HG02884 (cell line): ENCODE results near the gene CPXM1.
"Not testable (repeated sequence)": the region's sequence is repeated elsewhere in the genome, so short reads cannot be mapped to it uniquely, and the experiment has no call there.

ENCODE experiments used
- ATAC-seq: cut with Tn5 transposase; IDR thresholded peaks from one replicate; pipeline ENCODE4 v1.9.1; 2021; ENCODE audit warnings: mild to moderate bottlenecking, moderate library complexity; ENCODE audit not compliant: unreplicated experiment

CPXM1 gene

DNA sequence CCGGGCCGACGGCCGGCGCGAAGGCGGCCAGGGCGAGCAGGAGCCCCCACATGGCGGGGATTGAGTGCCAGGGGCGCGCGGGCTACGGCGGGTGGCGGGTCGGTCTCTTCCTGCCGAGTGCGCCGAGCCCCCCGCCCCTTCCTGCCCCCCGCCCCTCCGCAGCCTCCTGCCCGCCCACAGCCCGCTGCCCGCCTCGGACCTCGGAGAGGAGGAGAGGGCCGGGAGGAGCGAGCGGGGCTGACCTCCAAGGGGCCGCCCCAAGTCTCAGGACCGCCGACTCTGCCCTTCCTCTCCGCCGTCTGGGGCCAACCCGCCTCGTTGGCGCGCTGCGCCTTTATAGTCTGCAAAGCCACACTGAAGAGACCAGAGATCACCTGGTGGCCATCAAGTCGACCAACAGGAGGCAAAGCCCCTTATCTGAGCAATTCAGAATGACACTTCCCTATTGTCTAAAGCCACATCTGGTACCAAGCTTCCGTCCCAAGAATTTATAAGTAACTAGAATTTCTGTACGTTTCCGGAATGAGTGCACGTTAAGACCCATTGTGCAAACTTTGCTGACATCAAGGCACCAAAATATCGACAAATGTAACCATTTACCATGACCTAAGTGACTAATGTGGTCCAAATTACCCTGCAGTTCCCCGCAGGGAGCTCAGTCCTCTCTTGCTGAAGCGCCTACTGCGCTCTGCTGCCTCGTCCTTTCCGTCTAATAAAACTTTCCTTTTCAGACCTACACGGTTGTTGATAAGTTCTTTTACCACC is at the start of gene CPXM1:
CPXM1 (minus strand) TSS at position 107 of the 765 bp plus-strand sequence; CDS start at position 52, 55 bp downstream.
- no peak for ATAC-seq

DNA sequence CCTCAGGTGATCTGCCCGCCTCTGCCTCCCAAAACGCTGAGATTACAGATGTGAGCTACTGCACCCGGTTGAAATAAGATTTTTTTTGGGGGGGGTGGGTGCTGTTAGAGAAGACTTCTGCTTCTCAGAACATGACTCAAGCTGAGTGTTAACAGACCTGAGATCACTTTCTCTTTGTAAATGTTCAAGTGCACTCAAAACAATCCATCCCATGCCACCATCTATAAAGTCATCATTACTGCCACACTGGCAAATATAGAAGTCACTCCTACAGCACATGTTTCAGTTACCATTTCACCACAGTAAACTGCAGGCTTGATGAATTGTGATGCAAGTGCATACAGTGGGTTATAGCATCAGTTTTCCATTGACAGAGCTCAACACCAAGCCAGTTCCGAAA is 49.1 kb upstream of the CPXM1 start:
- ATAC-seq = no peak

DNA sequence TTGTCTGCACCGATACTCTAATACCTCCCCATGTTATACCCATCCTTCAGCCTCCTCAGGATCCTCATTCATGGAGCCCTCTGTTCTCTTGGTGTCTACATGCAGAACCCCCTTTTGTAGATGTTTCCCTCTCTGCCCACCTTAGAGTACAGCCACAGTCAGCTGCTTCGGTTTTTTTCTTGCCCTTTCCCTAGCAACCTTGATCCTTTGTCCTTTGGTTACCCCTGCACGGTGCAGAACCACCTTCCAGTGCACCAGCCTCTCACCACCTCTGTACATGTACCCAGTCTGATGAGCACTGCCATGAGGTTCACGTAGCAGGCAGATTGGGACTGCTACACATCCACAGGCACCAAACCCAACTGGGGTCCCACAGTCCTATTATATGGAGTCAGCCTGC is 47.4 kb upstream of the CPXM1 start:
- no peak for ATAC-seq

DNA sequence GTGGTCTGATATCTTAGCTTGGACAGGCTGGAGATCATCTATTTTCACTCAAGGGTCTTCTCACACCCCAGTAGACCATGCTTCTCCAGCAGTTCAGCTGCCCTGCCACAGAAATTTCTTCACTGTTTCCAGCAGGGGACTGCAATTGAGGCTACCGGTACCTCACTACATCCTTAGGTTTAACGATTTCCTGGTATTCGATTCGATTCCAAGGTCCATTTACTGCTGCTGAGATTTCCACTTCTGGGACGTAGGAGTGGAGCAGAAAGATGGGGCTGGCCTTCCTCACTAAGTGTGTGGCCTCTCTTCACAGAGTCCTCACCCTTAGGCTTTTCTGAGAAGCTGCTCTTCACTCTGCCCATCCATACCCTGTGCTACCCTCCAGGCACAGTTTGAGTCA is 46.3 kb upstream of the CPXM1 start:
- ATAC-seq = no peak

DNA sequence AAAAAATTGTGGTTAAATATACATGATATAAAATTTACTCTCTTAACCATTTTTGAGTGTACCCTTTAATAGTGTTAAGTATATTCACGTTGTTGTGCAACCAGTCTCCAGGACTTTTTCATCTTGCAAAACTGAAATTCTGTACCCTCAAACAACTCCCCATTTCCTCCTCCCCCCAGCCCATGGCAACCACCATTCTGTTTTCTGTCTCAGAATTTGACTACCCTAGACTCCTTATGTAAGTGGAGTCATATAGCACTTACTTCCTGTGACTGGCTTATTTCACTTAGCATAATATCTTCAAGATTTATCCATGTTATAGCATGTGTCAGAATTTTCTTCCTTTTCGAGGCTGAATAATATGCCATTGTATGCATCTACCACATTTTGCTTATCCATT is 45.2 kb upstream of the CPXM1 start:
- ATAC-seq = no peak

DNA sequence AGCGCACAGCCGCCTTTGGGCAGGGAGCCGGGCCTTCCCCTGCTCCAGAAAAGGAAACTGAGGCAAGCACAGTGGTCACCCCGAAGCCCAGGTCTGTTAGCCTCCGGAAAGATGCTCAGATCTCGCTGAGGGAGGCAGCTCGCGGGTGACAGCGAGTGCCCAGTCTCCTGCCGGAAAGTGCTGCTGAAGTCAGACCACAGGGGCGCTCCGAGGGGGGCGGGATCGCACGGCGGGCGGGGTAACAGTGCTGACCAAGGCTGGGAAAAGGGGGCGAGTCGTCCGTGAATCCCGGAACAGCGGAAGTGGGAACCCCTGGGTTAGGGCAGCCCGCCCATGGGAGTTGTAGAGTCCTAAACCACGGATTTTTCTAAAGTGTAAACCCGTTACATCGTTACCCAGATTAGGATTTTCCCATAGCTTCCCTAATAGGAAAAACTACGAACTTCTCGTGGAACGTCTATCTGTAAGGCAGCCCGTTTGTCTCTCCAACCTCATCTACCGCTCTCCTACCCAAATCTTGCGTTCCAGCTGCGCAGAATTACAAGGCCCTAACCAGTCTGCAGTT is 40.6 kb upstream of the CPXM1 start:
- ATAC-seq = peak; percentile 27

DNA sequence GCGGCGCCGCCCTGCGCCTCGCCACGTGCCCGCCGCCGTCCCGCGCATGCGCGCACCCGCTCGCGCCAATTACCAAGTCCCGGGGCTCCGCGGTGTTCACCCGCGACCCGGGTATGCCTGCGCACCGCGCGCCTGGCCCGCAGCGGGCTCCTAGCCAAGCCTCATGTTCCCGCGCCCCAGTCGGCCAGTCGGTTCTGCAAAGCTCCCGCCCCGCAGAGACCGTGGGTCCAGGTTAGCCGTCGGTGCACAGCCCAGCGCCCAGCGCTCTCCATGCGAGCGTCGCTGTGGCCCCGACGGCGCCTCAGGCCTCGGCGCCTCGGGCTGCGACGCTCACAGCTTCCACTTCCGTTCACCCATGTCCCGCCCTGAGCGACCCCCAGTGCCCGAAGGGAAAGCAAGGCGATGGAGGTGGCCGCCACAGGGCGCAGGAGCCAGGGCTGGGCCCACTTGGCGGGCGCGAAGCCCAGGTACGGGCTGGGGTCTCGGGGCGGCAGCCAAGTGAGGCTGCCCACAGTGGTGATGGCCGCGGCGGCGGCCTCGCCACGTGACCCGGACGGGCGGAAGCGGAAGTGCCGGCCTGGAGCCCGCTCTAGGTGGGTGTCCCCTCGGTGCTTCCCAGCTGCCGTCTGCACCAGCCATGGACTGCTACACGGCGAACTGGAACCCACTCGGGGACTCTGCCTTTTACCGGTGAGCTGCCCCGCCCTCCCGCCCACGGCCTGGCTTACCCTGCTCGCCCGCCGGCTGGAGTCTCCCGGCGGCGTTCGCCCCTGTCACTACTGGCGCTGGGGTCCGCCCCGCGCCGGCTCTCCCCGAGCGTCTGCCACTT is 39.9 kb upstream of the CPXM1 start, which contains the start of the genes PCED1A and VPS16:
PCED1A (minus strand) TSS at position 518 of the 829 bp plus-strand sequence. CDS start 743 bp downstream, outside the sequence.
VPS16 (plus strand) TSS at position 608 of the 829 bp plus-strand sequence; CDS start at position 638, 30 bp downstream.
- peak; percentile 92 for ATAC-seq

DNA sequence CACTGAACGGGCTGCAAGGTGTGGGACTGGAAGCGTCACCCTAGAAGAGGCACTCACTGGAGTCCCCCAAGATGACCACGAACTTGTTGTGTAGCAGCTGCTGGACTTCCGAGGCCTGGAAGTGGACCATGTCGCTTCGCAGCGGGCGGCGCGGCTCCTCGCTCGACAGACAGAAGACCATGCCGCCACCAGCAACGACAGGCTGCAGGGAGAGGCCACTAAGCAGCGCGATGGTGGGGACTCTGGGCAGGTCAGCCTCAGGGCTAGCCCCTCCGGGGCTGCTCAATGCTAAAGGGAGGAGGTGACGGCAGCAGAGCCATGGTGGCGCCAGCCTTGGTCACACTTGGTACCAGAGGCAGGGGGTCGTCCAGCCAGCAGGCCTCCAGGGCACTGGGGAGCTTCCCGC is 39.3 kb upstream of the CPXM1 start:
- ATAC-seq = no peak

DNA sequence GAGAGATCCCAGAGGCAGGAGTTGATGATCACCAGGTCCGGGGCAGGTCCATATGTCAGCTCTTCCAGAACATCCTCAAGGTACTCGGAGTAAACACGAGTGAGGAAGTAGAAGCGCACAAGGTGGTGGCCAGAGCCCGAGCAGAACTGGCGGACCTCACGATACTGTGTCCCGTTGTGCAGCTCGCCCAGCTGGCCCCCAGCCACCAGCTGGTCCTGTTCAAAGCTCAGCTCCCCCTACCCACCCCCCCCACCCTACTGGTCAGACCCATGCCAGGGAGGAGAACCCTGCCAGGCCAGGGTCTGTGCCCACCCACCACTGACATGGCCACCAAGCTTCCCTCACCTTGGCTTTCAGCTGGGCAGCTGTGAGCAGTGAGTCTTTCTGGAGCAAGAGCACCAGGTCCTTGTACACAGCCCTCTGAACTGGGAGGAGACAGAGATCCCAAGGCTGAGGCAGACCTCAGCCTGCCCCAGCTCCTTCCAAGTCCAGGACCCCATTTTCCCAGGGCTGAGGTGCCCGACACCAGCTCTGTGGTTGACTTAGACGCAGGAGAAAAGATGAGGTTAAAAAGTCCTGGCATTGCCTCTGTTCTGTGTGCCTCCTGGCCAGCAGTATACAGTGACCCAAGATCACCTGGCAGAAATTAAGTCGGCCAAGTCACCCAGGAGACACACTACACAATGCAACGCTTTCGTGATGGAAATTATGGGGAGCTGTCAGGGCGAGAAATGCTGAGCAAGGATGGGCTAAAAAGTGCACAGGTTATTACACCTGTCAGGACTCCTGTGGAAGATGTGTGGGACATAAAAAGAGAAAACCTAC is 38.6 kb upstream of the CPXM1 start:
- no peak for ATAC-seq

DNA sequence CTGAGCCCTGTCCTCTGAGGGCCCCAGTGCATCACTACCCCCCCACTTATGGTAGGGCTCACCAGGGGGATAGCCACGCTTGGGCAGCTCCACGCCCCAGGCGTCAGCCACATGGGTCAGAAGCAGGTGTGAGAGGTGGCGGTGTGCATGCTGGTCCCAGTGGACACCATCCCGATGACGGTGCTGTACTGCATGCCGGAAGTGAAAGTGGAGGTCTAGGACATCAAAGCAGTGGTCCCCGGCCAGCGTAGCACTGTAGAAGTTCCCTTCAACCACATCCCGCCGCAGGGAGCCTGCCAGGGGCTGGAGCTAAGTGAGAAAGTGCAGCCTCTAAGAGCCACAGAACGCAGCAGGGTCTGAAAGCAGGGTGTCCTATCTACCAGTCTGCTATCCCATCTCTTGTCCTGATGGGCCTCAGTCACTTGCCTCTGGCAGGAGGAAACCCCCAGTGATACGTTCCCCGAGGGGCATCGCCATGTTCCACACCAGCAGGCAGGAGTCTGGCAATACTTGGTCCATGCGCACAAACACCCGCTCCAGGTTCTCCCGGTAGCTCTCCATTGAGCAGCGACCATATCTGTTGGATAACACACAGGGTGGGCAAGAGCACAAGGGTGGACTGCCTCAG is 37.9 kb upstream of the CPXM1 start:
- no peak for ATAC-seq

DNA sequence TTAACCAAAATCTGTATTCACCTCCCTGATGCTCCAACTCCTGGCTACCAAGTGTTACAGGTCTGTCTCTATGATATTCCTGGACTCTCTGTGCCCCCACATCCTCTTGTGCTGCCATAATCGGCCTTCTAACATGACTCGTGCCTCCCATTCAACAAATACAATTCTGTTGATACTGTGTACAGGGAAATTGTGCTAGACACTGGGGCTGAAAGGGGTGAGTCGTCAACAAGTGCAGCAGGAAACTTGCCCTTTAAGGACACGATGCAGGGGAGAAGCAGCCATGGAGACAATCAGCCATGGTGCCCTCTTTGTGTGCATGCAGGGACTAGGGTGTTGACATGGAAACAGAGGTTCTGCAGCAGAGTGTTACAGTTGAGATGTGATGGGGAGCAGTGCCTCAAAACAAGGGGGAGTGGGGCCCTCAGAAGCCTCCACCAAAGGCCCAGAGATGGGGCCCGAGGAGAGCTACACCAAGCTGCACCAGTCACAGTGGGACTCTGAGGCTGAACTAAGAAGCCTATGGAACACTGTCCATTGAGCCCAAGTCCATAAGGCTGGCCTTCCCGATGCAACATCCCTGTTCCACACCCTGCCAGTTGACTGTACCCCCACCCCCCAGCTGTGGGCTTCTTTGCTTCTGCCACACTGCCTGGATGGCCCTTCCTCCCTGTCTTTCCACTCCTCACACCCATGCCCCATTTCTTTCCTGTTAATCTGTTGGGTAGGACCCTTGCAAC is 37.0 kb upstream of the CPXM1 start:
- no peak for ATAC-seq

DNA sequence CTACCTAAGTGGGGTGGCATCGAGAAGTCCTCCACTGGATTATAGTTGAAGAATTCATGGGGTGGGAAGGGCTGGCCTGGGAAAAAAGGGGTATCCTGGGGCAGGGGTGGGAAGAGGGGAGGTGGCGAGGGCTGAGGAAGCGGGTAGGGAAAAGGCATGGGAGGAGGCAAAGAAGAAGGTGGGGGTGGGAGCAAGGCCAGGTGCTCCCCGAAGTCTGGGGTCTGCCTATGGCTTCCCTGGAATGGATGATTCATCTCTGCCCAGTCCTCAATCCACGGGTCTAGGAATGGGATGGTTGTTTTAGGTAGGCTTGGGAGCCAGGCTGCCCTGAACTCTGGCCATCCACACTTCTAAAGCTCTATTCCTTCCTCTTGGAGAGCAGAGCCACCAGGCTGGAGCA is 35.6 kb upstream of the CPXM1 start:
- no peak for ATAC-seq

DNA sequence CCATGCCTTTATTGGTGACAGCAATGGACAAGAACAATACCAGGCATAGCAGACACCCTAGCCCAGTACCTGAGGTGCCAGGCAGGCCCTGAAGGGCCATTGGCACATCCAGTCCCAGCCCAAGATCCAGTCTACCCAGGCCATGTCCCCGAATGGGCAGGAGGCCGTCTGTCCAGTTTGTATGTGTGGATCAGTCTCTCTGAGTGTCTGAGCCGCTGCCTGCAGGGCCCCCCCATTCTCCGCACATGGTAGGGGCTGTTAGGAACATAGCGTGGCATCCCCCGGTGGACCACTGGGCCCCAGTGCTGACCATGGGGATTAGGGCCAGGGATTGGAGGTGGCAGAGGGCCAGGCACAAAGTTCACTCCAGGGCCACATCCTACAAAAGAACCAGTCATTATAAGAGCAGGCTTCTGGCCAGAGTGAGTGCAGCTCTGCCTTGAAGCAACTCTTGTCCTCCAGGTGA is 34.9 kb upstream of the CPXM1 start:
- no peak for ATAC-seq

DNA sequence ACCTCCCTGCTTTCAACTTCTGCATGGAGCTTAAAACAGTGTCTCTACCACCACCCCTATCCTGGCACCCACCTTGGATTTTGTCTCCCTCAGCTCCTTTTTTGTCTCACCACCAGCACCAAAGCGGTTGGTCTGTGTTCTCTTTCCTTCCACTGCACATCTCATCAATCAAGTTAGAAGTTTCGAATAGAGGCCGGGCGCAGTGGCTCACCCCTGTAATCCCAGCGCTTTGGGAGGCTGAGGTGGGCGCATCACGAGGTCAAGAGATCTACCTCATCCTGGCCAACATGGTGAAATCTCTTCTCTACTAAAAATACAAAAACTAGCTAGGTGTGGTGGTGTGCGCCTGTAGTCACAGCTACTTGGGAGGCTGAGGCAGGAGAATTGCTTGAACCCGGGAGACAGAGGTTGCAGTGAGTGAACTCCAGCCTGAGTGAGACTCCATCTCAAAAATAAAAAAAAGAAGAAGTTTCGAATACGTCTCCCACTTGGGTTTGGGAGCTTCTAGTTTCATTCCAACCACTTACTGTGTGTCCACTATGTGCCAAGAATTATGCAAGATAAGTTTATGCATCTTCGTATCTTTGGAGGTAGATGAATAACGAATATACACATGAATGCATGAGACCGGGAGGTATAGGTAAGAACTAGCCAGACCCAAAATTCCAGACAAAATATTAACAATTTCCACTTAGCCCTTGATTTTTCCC is 34.1 kb upstream of the CPXM1 start:
- no peak for ATAC-seq

DNA sequence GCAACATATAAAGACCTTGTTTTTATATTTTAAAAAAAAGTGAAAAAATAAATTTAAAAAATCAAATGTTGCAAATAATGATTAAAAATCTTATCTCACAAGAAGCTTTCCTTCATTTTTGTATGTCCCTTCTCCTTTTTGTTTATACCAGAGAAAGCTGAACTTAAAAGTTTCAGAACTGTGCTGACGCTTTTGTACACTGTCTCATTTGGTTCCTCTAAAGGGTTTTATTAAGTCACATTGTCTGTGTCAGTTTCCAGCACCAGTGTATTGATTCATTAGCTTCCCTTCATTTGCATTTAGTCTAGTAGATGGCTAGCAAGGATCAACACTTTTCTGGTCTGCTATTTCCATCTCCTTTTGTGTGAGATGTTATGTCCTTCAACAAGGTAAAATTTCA is 33.3 kb upstream of the CPXM1 start:
- no peak for ATAC-seq

DNA sequence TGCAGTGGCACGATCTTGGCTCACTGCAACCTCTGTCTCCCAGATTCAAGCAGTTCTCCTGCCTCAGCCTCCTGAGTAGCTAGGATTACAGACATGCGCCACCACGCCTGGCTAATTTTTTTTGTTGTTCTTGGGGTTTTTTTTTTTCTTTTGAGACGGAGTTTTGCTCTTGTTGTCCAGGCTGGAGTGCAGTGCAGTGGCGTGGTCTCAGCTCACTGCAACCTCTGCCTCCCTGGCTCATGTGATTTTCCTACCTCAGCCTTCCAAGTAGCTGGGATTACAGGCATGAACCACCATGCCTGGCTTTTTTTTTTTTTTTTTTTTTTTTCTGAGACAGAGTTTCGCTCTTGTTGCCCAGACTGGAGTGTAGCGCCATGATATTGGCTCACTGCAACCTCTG is 30.8 kb upstream of the CPXM1 start:
- ATAC-seq = not testable (repeated sequence)

DNA sequence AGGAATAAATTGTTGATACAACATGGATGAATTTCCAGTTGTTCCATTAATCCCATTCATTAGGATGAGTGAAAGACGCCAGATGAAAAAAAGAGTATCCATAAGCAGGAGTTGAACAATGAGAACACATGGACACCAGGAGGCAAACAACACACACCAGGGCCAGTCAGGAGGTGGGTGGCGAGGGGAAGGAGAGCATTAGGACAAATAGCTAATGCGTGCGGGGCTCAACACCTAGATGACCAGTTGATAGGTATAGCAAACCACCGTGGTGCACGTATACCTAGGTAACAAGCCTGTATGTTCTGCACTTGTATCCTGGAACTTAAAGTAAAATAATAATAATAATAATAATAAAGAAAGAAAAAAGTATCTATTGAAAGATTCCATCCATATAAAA is 28.9 kb upstream of the CPXM1 start:
- ATAC-seq = no peak

DNA sequence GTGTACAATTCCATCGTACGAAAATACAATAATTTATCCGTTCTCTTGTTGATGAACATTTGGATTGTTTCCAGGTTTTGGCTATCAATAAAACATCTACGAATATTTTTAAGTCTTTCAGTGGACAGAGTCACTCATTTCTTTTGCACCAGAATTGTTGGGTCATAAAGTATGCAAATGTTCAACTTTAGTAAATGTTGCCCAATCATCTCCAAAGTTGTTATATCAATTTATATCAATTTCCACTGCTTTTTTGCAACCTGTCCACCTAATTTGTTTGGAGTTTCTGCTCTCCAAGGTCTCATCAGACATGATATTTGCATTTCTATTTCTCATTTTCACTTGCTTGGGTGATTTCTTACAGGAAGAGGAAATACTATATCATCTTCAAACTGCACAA is 26.2 kb upstream of the CPXM1 start:
- ATAC-seq = no peak

DNA sequence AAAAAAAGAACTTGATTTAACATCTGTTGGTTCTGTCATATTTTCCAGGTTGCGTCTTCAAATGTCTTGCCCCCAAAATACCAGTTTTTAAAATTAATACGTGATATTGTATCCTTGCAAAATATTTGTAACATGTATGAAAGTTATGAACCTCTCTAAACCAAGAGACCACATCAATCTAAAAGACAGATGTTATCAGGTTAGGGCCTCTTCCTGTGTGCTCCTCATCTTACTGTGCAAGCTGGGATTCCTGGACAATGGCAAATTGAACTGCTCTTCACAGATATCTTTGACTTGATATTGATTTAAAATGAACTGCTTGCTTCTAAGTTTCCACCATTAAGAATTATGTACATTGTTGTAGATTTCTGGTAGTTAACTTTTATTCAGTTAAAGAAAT is 25.3 kb upstream of the CPXM1 start:
- ATAC-seq = no peak
